Tibial artery (tissue), 4 donors: ENCODE results near the gene IQGAP2.

ENCODE experiments used
- DNase-seq, 2 donors: peaks; one replicate each; pipeline ENCODE4 v3.0.0-alpha.2; 2019
- H3K27ac ChIP-seq, 2 donors: fragments of 200-600 bp; sonication (generic) in 1 of 2; 1 replicate in 1 of 2; 2 replicates in 1 of 2; pipeline ENCODE4 v1.5.1; 2018 to 2019; ENCODE audit warnings: mild to moderate bottlenecking in 1 of 2
- H3K27me3 ChIP-seq, 2 donors: fragments of 200-600 bp; sonication (generic) in 1 of 2; one replicate each; pipeline versions ENCODE4 v1.5.1 to v1.6.0; 2016 to 2019
- H3K36me3 ChIP-seq, 3 donors: fragments of 200-600 bp; sonication (generic) in 2 of 3; one replicate each; pipeline ENCODE4 v1.5.1; 2016 to 2019; ENCODE audit warnings: mild to moderate bottlenecking in 2 of 3
- H3K4me1 ChIP-seq, 4 donors: fragments of 200-600 bp; sonication (generic) in 2 of 4; 1 replicate in 3 of 4; 2 replicates in 1 of 4; pipeline ENCODE4 v1.5.1; 2016 to 2019
- H3K4me3 ChIP-seq, 2 donors: fragments of 200-600 bp; sonication (generic) in 1 of 2; 1 replicate in 1 of 2; 2 replicates in 1 of 2; pipeline ENCODE4 v1.5.1; 2018 to 2019; ENCODE audit warnings: mild to moderate bottlenecking in 2 of 2
- H3K9me3 ChIP-seq, 3 donors: fragments of 200-600 bp; sonication (generic) in 1 of 3; one replicate each; pipeline ENCODE4 v1.5.1; 2016 to 2019
- intact Hi-C: fragments of 100-400 bp; cut with DNase I; formaldehyde crosslinking; loops from one replicate; pipeline ENCODE4 v1.15.0; 2023; ENCODE audit warnings: low total_unique reads
- TF ChIP-seq, protein P1 (sequence below), 2 experiments: fragments of 200-600 bp in 1 of 2; fragments of 450-650 bp in 1 of 2; IDR thresholded peaks; one replicate each; pipeline ENCODE4 v1.5.1; 2017 to 2019; ENCODE audit warnings: antibody characterized with exemption in 2 of 2, mild to moderate bottlenecking in 1 of 2, moderate library complexity in 1 of 2

Gene IQGAP2

DNA sequence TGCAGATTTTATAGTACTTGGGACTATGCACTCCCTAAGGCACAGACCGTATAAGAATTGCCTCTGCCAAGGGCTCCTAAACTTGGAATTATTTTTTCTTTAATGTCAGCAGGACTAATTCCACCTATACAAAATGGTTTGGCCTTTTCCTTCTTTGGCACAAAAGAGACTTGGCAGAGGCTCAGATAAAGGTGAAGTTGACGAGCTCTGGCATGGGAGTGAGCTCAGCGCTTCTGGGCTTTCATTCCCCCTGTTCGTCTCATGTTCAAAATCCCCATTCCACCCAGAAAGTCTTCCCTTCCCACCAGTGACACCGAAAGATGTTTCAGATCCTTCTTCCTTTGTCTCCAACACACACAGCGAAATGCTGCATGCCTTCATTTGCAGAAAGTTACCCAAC, 158.9 kb downstream of the IQGAP2 start:
- Histone ChIP-seq H3K4me1 (no peaks in the 10 kb centered on the region), H3K27ac (no peak overlapping the region), H3K36me3 (no peaks in the 10 kb centered on the region), H3K4me3 (no peak overlapping the region), H3K9me3 (no peaks in the 10 kb centered on the region), H3K27me3 (no peaks in the 10 kb centered on the region)
- DNase-seq: no peak
- intact Hi-C loops: no loop called here
- TF ChIP-seq, protein P1, sequence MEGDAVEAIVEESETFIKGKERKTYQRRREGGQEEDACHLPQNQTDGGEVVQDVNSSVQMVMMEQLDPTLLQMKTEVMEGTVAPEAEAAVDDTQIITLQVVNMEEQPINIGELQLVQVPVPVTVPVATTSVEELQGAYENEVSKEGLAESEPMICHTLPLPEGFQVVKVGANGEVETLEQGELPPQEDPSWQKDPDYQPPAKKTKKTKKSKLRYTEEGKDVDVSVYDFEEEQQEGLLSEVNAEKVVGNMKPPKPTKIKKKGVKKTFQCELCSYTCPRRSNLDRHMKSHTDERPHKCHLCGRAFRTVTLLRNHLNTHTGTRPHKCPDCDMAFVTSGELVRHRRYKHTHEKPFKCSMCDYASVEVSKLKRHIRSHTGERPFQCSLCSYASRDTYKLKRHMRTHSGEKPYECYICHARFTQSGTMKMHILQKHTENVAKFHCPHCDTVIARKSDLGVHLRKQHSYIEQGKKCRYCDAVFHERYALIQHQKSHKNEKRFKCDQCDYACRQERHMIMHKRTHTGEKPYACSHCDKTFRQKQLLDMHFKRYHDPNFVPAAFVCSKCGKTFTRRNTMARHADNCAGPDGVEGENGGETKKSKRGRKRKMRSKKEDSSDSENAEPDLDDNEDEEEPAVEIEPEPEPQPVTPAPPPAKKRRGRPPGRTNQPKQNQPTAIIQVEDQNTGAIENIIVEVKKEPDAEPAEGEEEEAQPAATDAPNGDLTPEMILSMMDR (IDR thresholded peaks at IDR 0.05): no peak

DNA sequence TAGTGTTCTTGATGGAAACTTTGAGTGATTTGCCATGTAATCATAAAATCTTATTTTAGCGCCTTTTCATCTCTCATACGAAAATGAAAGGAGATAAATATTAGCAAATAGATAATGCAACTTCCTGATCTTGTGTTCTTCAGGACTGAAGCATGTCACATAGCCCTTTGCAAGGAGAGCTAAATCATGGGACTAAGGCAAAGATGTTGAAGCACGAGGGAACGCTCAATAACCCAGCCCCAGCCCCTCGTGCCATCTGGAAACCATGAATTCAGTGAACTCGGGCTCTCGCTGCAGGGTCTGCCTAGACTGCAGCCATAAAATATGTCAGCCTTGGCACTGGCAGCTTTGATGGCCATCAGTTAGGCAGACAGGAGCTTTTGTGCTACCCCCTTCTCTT, 161.9 kb downstream of the IQGAP2 start:
- DNase-seq: no peak

DNA sequence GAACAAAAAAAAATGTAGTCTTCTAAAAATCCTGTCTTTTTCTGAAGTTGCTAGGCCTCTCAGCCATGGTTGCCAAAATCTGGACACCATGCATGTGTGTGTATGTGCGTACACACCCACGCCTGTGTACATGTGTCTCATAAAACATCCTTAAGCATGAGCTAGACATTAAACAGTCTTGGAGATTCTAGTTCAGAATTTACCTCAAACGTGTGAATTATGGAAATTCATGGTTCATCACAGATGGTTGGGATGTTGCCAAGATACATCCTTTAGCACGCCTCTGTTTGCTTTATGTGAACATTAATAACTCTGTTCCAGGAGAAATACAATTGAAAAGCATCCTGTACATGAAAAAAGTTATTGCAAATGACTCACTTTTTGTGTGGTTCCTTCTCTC, 167.1 kb downstream of the IQGAP2 start:
- TF ChIP-seq, protein P1 (IDR thresholded peaks at IDR 0.05): no peak
- H3K27me3 ChIP-seq: peaks cover 0 to 2% of the 10 kb centered on the region in 2 donors
- no peak overlapping the region for H3K4me3 ChIP-seq
- intact Hi-C loops: no loop called here
- H3K9me3 ChIP-seq: no peaks in the 10 kb centered on the region
- H3K36me3 ChIP-seq: no peaks in the 10 kb centered on the region
- DNase-seq: no peak
- no peaks in the 10 kb centered on the region for H3K4me1 ChIP-seq
- no peak overlapping the region for H3K27ac ChIP-seq

More for the DNA sequence above, 161.9 kb downstream of the IQGAP2 start:
- Histone ChIP-seq H3K9me3 (no peaks in the 10 kb centered on the region), H3K36me3 (no peaks in the 10 kb centered on the region), H3K4me3 (no peak overlapping the region), H3K27ac (no peak overlapping the region), H3K27me3 (no peaks in the 10 kb centered on the region), H3K4me1 (no peaks in the 10 kb centered on the region)
- TF ChIP-seq, protein P1 (IDR thresholded peaks at IDR 0.05): no peak
- intact Hi-C loops: no loop called here

DNA sequence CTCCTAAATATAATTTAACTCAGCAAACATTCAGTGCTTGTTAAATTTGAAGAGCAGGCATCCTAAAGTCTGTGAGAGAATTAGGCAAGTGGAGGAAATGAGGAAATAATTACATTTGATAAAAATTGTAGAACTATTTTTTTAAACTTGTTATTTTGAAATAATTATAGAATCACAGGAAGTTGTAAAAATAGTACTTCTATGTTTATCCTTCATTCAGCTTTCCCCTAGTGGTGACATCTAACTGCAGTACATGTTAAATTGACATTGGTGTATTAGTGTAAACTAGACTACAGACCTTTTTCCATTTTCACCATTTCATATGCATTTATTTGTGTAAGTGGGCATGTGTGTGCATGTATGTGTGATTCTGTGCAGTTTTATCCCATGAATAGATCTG, 168.5 kb downstream of the IQGAP2 start:
- Histone ChIP-seq H3K9me3 (no peaks in the 10 kb centered on the region), H3K36me3 (no peaks in the 10 kb centered on the region), H3K4me1 (no peaks in the 10 kb centered on the region), H3K27me3 (peaks cover 0 to 2% of the 10 kb centered on the region in 2 donors), H3K4me3 (no peak overlapping the region), H3K27ac (no peak overlapping the region)
- intact Hi-C loops: no loop called here
- DNase-seq: no peak
- TF ChIP-seq, protein P1 (IDR thresholded peaks at IDR 0.05): no peak

DNA sequence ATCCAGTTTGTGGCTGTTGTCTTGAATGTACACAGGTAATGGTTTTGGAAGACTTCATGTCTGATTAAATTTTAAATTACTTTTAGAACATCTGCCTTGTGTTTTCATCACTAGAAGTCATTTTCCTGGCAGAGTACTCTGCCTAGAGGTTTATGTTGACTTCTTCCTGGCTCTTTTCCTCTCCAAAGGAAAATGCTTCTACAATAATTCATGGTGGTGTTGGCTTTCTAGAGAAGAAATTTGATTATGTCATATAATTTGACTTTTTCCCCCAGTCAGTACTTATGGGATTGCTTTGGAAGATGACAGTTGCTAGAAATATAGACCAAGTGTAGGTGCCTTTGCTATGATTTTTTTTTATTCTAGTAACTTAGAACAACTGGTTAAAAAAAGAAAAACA, 173.4 kb downstream of the IQGAP2 start:
- Histone ChIP-seq H3K4me3 (no peak overlapping the region), H3K9me3 (no peaks in the 10 kb centered on the region), H3K27me3 (peaks cover 0 to 2% of the 10 kb centered on the region in 2 donors), H3K27ac (no peak overlapping the region), H3K4me1 (no peaks in the 10 kb centered on the region), H3K36me3 (no peaks in the 10 kb centered on the region)
- intact Hi-C loops: no loop called here
- TF ChIP-seq, protein P1 (IDR thresholded peaks at IDR 0.05): no peak
- no peak for DNase-seq

DNA sequence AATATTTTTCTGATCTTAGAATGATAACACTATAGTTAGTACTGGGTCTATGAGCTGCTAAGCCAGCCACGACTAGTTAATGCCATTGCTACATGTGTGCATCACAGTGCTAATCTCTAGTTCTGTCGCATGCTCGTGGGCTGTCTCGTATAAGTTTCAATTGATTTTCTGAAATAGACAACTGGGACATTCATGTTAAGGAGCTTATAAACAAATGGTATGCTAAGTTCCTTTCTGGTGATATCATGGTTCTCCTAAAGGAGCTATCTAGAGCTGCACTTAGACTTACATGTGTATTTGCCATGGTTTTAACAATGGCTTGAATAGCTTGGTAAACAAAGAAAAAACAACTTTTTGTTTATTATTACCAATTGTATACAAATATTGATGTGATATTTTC, 173.9 kb downstream of the IQGAP2 start:
- DNase-seq: no peak
- TF ChIP-seq, protein P1 (IDR thresholded peaks at IDR 0.05): no peak

More for the DNA sequence above, 173.9 kb downstream of the IQGAP2 start:
- H3K4me1 ChIP-seq: no peaks in the 10 kb centered on the region
- H3K9me3 ChIP-seq: no peaks in the 10 kb centered on the region
- intact Hi-C loops: no loop called here
- H3K27ac ChIP-seq: no peak overlapping the region
- H3K27me3 ChIP-seq: peaks cover 0 to 2% of the 10 kb centered on the region in 2 donors
- no peaks in the 10 kb centered on the region for H3K36me3 ChIP-seq
- H3K4me3 ChIP-seq: no peak overlapping the region
